K562 (cell line): Measurements from ENCODE around the gene CXXC1. TPM values are rescaled to one million over a fixed set of nuclear protein-coding genes. Genes with fewer than 3 reads are reported as not detected.

Experiments
- CBFA2T2 ChIP-seq: fragments of 450-650 bp; conservative IDR thresholded peaks from 2 replicates; pipeline ENCODE4 v1.6.1; 2017; ENCODE audit warnings: mild to moderate bottlenecking
- ELF4 ChIP-seq: fragments of 450-650 bp; formaldehyde crosslinking; IDR thresholded peaks from 2 replicates; pipeline ENCODE4 v1.4.0; 2022; ENCODE audit warnings: missing genetic modification characterization
- ELK1 ChIP-seq: sonication (generic); formaldehyde crosslinking; IDR thresholded peaks from 2 replicates; pipeline ENCODE4 v1.8.1; 2022; ENCODE audit warnings: missing genetic modification reagents
- FOXJ2 ChIP-seq: fragments of 200-800 bp; sonication (Bioruptor generic); IDR thresholded peaks from 2 replicates; pipeline ENCODE4 v1.6.1; 2016; ENCODE audit warnings: missing genetic modification characterization, missing compliant biosample characterization
- GTF2F1 ChIP-seq: IDR thresholded peaks from 2 replicates; pipeline ENCODE4 v1.6.1; 2011; ENCODE audit warnings: low read depth, low read length, improper control_type of control experiment
- HCFC1 ChIP-seq: IDR thresholded peaks from 2 replicates; pipeline ENCODE4 v1.6.1; 2012; ENCODE audit warnings: low read depth, low read length, improper control_type of control experiment
- HDAC8 ChIP-seq: fragments of 450-650 bp; IDR thresholded peaks from 2 replicates; pipeline ENCODE4 v1.6.1; 2016; ENCODE audit warnings: mild to moderate bottlenecking, missing genetic modification characterization, moderate library complexity, missing compliant biosample characterization
- KDM4B ChIP-seq, 2 experiments: fragments of 450-650 bp in 1 of 2; sonication (generic) in 1 of 2; IDR thresholded peaks; 2 replicates each; pipeline ENCODE4 v1.6.1; 2016 to 2017; ENCODE audit warnings: borderline replicate concordance in 2 of 2, antibody characterized with exemption in 1 of 2, low read depth in 1 of 2, mild to moderate bottlenecking in 1 of 2
- KDM5B ChIP-seq: fragments of 200-600 bp; sonication (generic); IDR thresholded peaks from 2 replicates; pipeline ENCODE4 v1.6.1; 2012; ENCODE audit warnings: low read depth, mild to moderate bottlenecking, moderate library complexity, low read length, control low read depth, inconsistent platforms; ENCODE audit not compliant: insufficient replicate concordance
- KLF1 ChIP-seq: fragments of 450-650 bp; IDR thresholded peaks from 2 replicates; pipeline ENCODE4 v1.6.1; 2016; ENCODE audit warnings: missing genetic modification characterization, missing compliant biosample characterization
- SAP30 ChIP-seq: fragments of 200-600 bp; sonication (generic); IDR thresholded peaks from 2 replicates; pipeline ENCODE4 v1.6.1; 2012; ENCODE audit warnings: borderline replicate concordance, low read depth, mild to moderate bottlenecking, moderate library complexity, low read length, control low read depth, inconsistent platforms; ENCODE audit not compliant: insufficient read depth, poor library complexity, severe bottlenecking
- TBP ChIP-seq: optimal IDR thresholded peaks from 2 replicates; pipeline ENCODE3; 2011; ENCODE audit warnings: low read depth, low read length, improper control_type of control experiment
- TRIM24 ChIP-seq, 2 experiments: fragments of 450-650 bp; IDR thresholded peaks; 2 replicates each; pipeline ENCODE4 v1.6.1; 2016
- ZNF766 ChIP-seq: fragments of 200-800 bp; sonication (Bioruptor generic); conservative IDR thresholded peaks from 2 replicates; pipeline ENCODE4 v1.6.1; 2016; ENCODE audit warnings: missing genetic modification characterization, missing compliant biosample characterization
- polyA plus RNA-seq, 8 experiments: library from polyadenylated mRNA; depleted of rRNA in 4 of 8; stranded (reverse) in 5 of 8; unstranded in 3 of 8; fragments of >200 nt; fragmentation: Nextera tagmentation in 2 of 8; fragmentation: Illumina TruSeq in 1 of 8; extraction: Ambion mirVana in 2 of 8; extraction: Trizol in 1 of 8; gene quantifications; 2 replicates each; pipeline versions ENCODE4 v1.2.1 to v1.2.3, GENCODE V29; 2011 to 2014; ENCODE audit warnings: inconsistent platforms in 1 of 8, missing spikeins in 1 of 8
- total RNA-seq, 7 experiments: library from RNA; depleted of rRNA in 6 of 7; stranded (reverse); fragments of >200 nt in 6 of 7; fragmentation: Illumina TruSeq in 2 of 7; extraction: Trizol in 2 of 7; gene quantifications; 2 replicates each; pipeline versions ENCODE4 v1.2.1 to v1.2.3, GENCODE V29; 2011 to 2021; ENCODE audit warnings: low replicate concordance in 1 of 7
- TF ChIP-seq, protein P1 (sequence below), 2 experiments: fragments of 450-650 bp; formaldehyde crosslinking in 1 of 2; IDR thresholded peaks; 2 replicates each; pipeline versions ENCODE4 v1.4.0 to v1.6.1; 2014 to 2020; ENCODE audit warnings: mild to moderate bottlenecking in 2 of 2, borderline replicate concordance in 1 of 2, low read depth in 1 of 2
- TF ChIP-seq, protein P2 (sequence below): fragments of 450-650 bp; conservative IDR thresholded peaks from 2 replicates; pipeline ENCODE4 v1.6.1; 2016; ENCODE audit warnings: missing genetic modification characterization, low read depth, mild to moderate bottlenecking, missing compliant biosample characterization, moderate library complexity

The CXXC1 gene
- total and polyA plus RNA-seq, 9 of the 15 experiments (the other 6 are each of a cell fraction or from before 2014, with no cell fraction given), result 3.4 to 81.0 (median 34.1) TPM

DNA sequence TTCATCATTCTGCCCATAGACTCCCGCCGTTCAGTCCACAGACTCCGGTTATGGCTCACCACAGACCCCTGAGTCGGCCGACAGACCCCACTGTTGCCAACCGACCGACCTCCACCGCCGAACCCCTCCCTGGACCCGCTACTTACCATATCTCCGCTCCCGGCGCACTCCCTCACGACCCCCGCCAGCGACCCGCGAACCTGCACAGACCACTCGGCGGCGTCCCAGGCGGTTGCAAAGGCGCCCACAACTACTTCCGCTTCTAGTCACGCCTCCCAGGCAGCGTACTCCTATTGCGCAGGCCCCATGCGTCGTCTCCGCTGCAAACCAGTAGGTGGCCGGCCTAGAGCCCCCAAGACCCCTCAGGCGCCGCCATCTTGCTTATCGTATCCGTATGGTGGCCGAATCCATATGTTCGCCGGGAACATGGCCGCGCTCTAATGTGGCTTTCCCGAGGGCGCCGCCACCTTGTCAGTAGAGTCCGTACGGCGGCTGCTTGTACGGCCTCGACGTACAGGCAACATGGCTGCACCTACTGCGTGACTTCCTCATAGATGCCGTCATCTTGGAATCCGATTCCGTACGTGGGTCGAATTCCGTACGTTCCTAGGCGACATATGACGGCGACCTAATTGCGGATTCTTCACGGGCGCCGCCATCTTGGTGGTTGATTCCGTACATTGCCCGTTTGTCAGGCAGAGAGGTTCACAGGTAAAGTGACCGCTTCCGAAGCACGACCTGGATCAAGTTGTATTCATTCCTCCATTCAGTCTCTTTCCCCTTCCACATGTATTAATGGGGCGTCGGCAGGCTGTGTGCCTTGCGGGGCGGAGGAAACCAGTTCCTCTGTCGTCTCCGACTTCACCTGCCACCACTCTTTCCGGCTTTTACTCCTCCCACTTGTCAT is at the start of gene CXXC1 (continued):
- TF ChIP-seq, protein P1, sequence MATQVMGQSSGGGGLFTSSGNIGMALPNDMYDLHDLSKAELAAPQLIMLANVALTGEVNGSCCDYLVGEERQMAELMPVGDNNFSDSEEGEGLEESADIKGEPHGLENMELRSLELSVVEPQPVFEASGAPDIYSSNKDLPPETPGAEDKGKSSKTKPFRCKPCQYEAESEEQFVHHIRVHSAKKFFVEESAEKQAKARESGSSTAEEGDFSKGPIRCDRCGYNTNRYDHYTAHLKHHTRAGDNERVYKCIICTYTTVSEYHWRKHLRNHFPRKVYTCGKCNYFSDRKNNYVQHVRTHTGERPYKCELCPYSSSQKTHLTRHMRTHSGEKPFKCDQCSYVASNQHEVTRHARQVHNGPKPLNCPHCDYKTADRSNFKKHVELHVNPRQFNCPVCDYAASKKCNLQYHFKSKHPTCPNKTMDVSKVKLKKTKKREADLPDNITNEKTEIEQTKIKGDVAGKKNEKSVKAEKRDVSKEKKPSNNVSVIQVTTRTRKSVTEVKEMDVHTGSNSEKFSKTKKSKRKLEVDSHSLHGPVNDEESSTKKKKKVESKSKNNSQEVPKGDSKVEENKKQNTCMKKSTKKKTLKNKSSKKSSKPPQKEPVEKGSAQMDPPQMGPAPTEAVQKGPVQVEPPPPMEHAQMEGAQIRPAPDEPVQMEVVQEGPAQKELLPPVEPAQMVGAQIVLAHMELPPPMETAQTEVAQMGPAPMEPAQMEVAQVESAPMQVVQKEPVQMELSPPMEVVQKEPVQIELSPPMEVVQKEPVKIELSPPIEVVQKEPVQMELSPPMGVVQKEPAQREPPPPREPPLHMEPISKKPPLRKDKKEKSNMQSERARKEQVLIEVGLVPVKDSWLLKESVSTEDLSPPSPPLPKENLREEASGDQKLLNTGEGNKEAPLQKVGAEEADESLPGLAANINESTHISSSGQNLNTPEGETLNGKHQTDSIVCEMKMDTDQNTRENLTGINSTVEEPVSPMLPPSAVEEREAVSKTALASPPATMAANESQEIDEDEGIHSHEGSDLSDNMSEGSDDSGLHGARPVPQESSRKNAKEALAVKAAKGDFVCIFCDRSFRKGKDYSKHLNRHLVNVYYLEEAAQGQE (IDR thresholded peaks at IDR 0.05; ENCODE audit: borderline replicate concordance), result peak; percentile 36; the same call in 1 of the 2 replicates
- TF ChIP-seq, protein P1 (CRISPR knock-in tag; IDR thresholded peaks at IDR 0.05; ENCODE audit: low read depth), result no peak
- TF ChIP-seq SAP30, result peak; percentile 99
- TF ChIP-seq HDAC8 (tag), result peak; percentile 90
- 0 out of 2 replicates have a peak, but pooled peaks have one; percentile 5 for TF ChIP-seq CBFA2T2
- peak; percentile 94 for TF ChIP-seq FOXJ2 (tag)
- no peak for TF ChIP-seq TRIM24 (IDR thresholded peaks at IDR 0.05)
- no peak for TF ChIP-seq ELK1 (CRISPR knock-in tag)
- 0 out of 2 replicates have a peak, but pooled peaks have one; percentile 26 for TF ChIP-seq KLF1 (tag)
- 0 out of 4 replicates have a peak, but pooled peaks of 1 of the 2 experiments have one; percentile 78 for TF ChIP-seq KDM4B (IDR thresholded peaks at IDR 0.05; ENCODE audit: borderline replicate concordance in 2 of 2, low read depth in 1 of 2)
- TF ChIP-seq KDM5B, result peak; percentile 64
- TF ChIP-seq, protein P2, sequence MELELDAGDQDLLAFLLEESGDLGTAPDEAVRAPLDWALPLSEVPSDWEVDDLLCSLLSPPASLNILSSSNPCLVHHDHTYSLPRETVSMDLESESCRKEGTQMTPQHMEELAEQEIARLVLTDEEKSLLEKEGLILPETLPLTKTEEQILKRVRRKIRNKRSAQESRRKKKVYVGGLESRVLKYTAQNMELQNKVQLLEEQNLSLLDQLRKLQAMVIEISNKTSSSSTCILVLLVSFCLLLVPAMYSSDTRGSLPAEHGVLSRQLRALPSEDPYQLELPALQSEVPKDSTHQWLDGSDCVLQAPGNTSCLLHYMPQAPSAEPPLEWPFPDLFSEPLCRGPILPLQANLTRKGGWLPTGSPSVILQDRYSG (tag), result peak; percentile 91
- TF ChIP-seq ZNF766 (CRISPR knock-in tag), result peak; percentile 99
- TF ChIP-seq TBP, result peak; percentile 37
- TF ChIP-seq GTF2F1, result no peak
- 0 out of 2 replicates have a peak, but pooled peaks have one; percentile 6 for TF ChIP-seq ELF4 (CRISPR knock-in tag)
- TF ChIP-seq HCFC1, result peak; percentile 97
